IMR-90 (cell line): Measurements from ENCODE around the gene TSPAN16. TPM values are rescaled to one million over a fixed set of nuclear protein-coding genes. Genes with fewer than 3 reads are reported as not detected.

ENCODE experiments used
- ATAC-seq: fragments of 200-7000 bp; cut with Tn5 transposase; 2 replicates; pipeline ENCODE4 v1.9.1; 2020; ENCODE audit warnings: low read depth, mild to moderate bottlenecking, moderate library complexity
- BruUV-seq: library from RNA; stranded (reverse); fragments of 400-500 nt; replicated peaks from 2 replicates; lab custom pipeline; 2021; lab: Mats Ljungman, UMichigan
- CTCF ChIA-PET: fragments of 300-600 bp; formaldehyde crosslinking; extraction: SDS; loops from one replicate; lab custom pipeline; 2021; ENCODE audit warnings: antibody characterized with exemption; lab: Yijun Ruan, JAX
- POLR2A ChIA-PET: fragments of 300-600 bp; sonication (Branson Sonifier 250); formaldehyde crosslinking; loops from one replicate; lab custom pipeline; 2022; ENCODE audit warnings: antibody characterized with exemption; ENCODE audit not compliant: unreplicated experiment; lab: Charles Lee
- DNase-seq: peaks from one replicate; pipeline ENCODE4 v3.0.0; 2013
- H2AFZ ChIP-seq: replicated peaks from 2 replicates; pipeline ENCODE3; 2013; ENCODE audit warnings: low read length, mild to moderate bottlenecking; ENCODE audit not compliant: poor library complexity
- H2AK5ac ChIP-seq: 2 replicates; pipeline ENCODE4 v1.6.1; 2013; ENCODE audit warnings: low read depth, low read length, inconsistent platforms
- H2AK9ac ChIP-seq: replicated peaks from 2 replicates; pipeline ENCODE3; 2013; ENCODE audit warnings: mild to moderate bottlenecking, low read depth, low read length, moderate library complexity; ENCODE audit not compliant: poor library complexity
- H2BK120ac ChIP-seq: 2 replicates; pipeline ENCODE4 v1.6.1; 2013; ENCODE audit warnings: low read depth, low read length, inconsistent platforms
- H2BK15ac ChIP-seq: 3 replicates; pipeline ENCODE4 v1.6.1; 2013; ENCODE audit warnings: low read depth, low read length, inconsistent platforms
- H2BK20ac ChIP-seq: 2 replicates; pipeline ENCODE4 v1.6.1; 2013; ENCODE audit warnings: low read depth, mild to moderate bottlenecking, inconsistent platforms, low read length, moderate library complexity
- H2BK5ac ChIP-seq: 2 replicates; pipeline ENCODE4 v1.6.1; 2013; ENCODE audit warnings: mild to moderate bottlenecking, low read depth, low read length, inconsistent platforms; ENCODE audit not compliant: poor library complexity, severe bottlenecking
- H3K14ac ChIP-seq: replicated peaks from 2 replicates; pipeline ENCODE4 v1.6.1; 2013; ENCODE audit warnings: low read depth, low read length, inconsistent platforms
- H3K18ac ChIP-seq: 2 replicates; pipeline ENCODE4 v1.6.1; 2013; ENCODE audit warnings: low read depth, low read length, control low read depth
- H3K23ac ChIP-seq: 2 replicates; pipeline ENCODE4 v1.6.1; 2013; ENCODE audit warnings: low read depth, low read length, inconsistent platforms
- H3K27ac ChIP-seq: 2 replicates; pipeline ENCODE4 v1.5.1; 2013; ENCODE audit warnings: mild to moderate bottlenecking, control low read depth, low read length; ENCODE audit not compliant: insufficient read depth
- H3K27me3 ChIP-seq: 2 replicates; pipeline ENCODE4 v1.6.1; 2013; ENCODE audit warnings: low read length; ENCODE audit not compliant: control insufficient read depth, insufficient read depth
- H3K36me3 ChIP-seq: 2 replicates; pipeline ENCODE4 v1.6.1; 2013; ENCODE audit warnings: low read length, mixed read lengths; ENCODE audit not compliant: control insufficient read depth, insufficient read depth
- H3K4ac ChIP-seq: 2 replicates; pipeline ENCODE4 v1.6.1; 2013; ENCODE audit warnings: low read depth, low read length, inconsistent platforms
- H3K4me1 ChIP-seq: 2 replicates; pipeline ENCODE4 v1.6.1; 2013; ENCODE audit warnings: low read length, mixed read lengths; ENCODE audit not compliant: control insufficient read depth, insufficient read depth
- H3K4me2 ChIP-seq: 2 replicates; pipeline ENCODE4 v1.6.1; 2013; ENCODE audit warnings: low read depth, mild to moderate bottlenecking, control low read depth, low read length, moderate library complexity
- H3K4me3 ChIP-seq: 2 replicates; pipeline ENCODE4 v1.5.1; 2013; ENCODE audit warnings: low read depth, mild to moderate bottlenecking, control low read depth, low read length, moderate library complexity; ENCODE audit not compliant: insufficient read depth
- H3K56ac ChIP-seq: 2 replicates; pipeline ENCODE4 v1.6.1; 2013; ENCODE audit warnings: low read length, inconsistent platforms; ENCODE audit not compliant: insufficient read depth; ENCODE audit errors: extremely low read depth
- H3K79me1 ChIP-seq, 2 experiments: 2 replicates each; pipeline ENCODE4 v1.6.1; 2013; ENCODE audit warnings: low read length in 2 of 2, inconsistent platforms in 1 of 2, low read depth in 1 of 2
- H3K9ac ChIP-seq: 2 replicates; pipeline ENCODE4 v1.6.1; 2013; ENCODE audit warnings: low read depth, low read length, control low read depth
- H3K9me1 ChIP-seq: 2 replicates; pipeline ENCODE4 v1.6.1; 2013; ENCODE audit warnings: low read length, inconsistent platforms; ENCODE audit not compliant: insufficient read depth
- H3K9me3 ChIP-seq: 2 replicates; pipeline ENCODE4 v1.6.1; 2013; ENCODE audit warnings: low read length; ENCODE audit not compliant: control insufficient read depth, insufficient read depth
- H4K20me1 ChIP-seq: 2 replicates; pipeline ENCODE4 v1.6.1; 2013; ENCODE audit warnings: low read length, inconsistent platforms; ENCODE audit not compliant: insufficient read depth
- H4K5ac ChIP-seq: 2 replicates; pipeline ENCODE4 v1.6.1; 2013; ENCODE audit warnings: mild to moderate bottlenecking, low read depth, low read length, control low read depth
- H4K8ac ChIP-seq, 2 experiments: 2 replicates each; pipeline ENCODE4 v1.6.1; 2013; ENCODE audit warnings: low read depth in 2 of 2, low read length in 2 of 2, control low read depth in 1 of 2, inconsistent platforms in 1 of 2
- H4K91ac ChIP-seq: 2 replicates; pipeline ENCODE4 v1.6.1; 2013; ENCODE audit warnings: low read depth, low read length, inconsistent platforms; ENCODE audit not compliant: insufficient read depth
- BHLHE40 ChIP-seq: fragments of 150-350 bp; IDR thresholded peaks from 2 replicates; pipeline ENCODE4 v1.6.1; 2016; ENCODE audit warnings: mild to moderate bottlenecking, low read depth, low read length
- CEBPB ChIP-seq: IDR thresholded peaks from 2 replicates; pipeline ENCODE4 v1.6.1; 2012; ENCODE audit warnings: low read depth, low read length, improper control_type of control experiment
- CHD1 ChIP-seq: IDR thresholded peaks from 2 replicates; pipeline ENCODE4 v1.6.1; 2012; ENCODE audit warnings: low read depth, low read length, improper control_type of control experiment
- CTCF ChIP-seq: conservative IDR thresholded peaks from 2 replicates; pipeline ENCODE4 v1.5.1; 2012; ENCODE audit warnings: mild to moderate bottlenecking, low read depth, low read length, improper control_type of control experiment
- FOS ChIP-seq: fragments of 150-350 bp; IDR thresholded peaks from 2 replicates; pipeline ENCODE4 v1.6.1; 2016; ENCODE audit warnings: low read depth, low read length
- MAFK ChIP-seq: IDR thresholded peaks from 2 replicates; pipeline ENCODE4 v1.6.1; 2012; ENCODE audit warnings: low read depth, low read length, improper control_type of control experiment
- MAZ ChIP-seq: IDR thresholded peaks from 2 replicates; pipeline ENCODE4 v1.6.1; 2012; ENCODE audit warnings: low read depth, mild to moderate bottlenecking, low read length, improper control_type of control experiment, moderate library complexity, borderline replicate concordance
- MXI1 ChIP-seq: IDR thresholded peaks from 2 replicates; pipeline ENCODE4 v1.6.1; 2012; ENCODE audit warnings: low read depth, mild to moderate bottlenecking, low read length, moderate library complexity, borderline replicate concordance
- NFE2L2 ChIP-seq: fragments of 150-350 bp; IDR thresholded peaks from 2 replicates; pipeline ENCODE4 v1.6.1; 2016; ENCODE audit warnings: low read depth, mild to moderate bottlenecking, low read length
- POLR2A ChIP-seq: IDR thresholded peaks from 2 replicates; pipeline ENCODE4 v1.6.1; 2012; ENCODE audit warnings: mild to moderate bottlenecking, low read depth, low read length
- RAD21 ChIP-seq: IDR thresholded peaks from 2 replicates; pipeline ENCODE4 v1.6.1; 2012; ENCODE audit warnings: low read length, improper control_type of control experiment
- RCOR1 ChIP-seq: IDR thresholded peaks from 2 replicates; pipeline ENCODE4 v1.6.1; 2012; ENCODE audit warnings: mild to moderate bottlenecking, low read length, improper control_type of control experiment; ENCODE audit not compliant: insufficient replicate concordance
- RFX5 ChIP-seq: IDR thresholded peaks from 2 replicates; pipeline ENCODE4 v1.8.0; 2012; ENCODE audit warnings: low read depth, mild to moderate bottlenecking, low read length, moderate library complexity
- SMC3 ChIP-seq: fragments of 150-350 bp; IDR thresholded peaks from 2 replicates; pipeline ENCODE4 v1.6.1; 2016; ENCODE audit warnings: low read depth, mild to moderate bottlenecking, antibody characterized with exemption, low read length, moderate library complexity
- WGBS, 2 experiments: methylation state at CpG; one replicate each; pipeline versions ENCODE4 v1.1.5 to v1.1.7; 2013; ENCODE audit warnings: missing lambda C conversion rate in 2 of 2; ENCODE audit not compliant: insufficient read length in 1 of 2; ENCODE audit errors: extremely low coverage in 2 of 2; 5-methylcytosine and 5-hydroxymethylcytosine counted together
- dilution Hi-C: fragments of 300-500 bp; cut with HindIII; formaldehyde crosslinking; loops from one replicate; pipeline ENCODE4 v1.14.3; 2018; ENCODE audit warnings: low sequenced_read_pairs; ENCODE audit not compliant: unreplicated experiment
- in situ Hi-C: fragments of 300-500 bp; cut with MboI; formaldehyde crosslinking; loops from 3 replicates; pipeline ENCODE4 v1.14.3; 2019; ENCODE audit warnings: low sequenced_read_pairs, inconsistent platforms, mixed read lengths
- intact Hi-C: fragments of 100-400 bp; cut with micrococcal nuclease; formaldehyde crosslinking; loops from 2 replicates; pipeline ENCODE4 v1.10.0; 2022
- polyA plus RNA-seq, 3 experiments: library from polyadenylated mRNA; depleted of rRNA; stranded (reverse); fragments of >200 nt; gene quantifications; 2 replicates each; pipeline ENCODE4 v1.2.3, GENCODE V29; 2012; ENCODE audit warnings: low replicate concordance in 1 of 3
- total RNA-seq: library from RNA; depleted of rRNA; stranded (reverse); fragments of >200 nt; gene quantifications from 2 replicates; pipeline ENCODE4 v1.2.3, GENCODE V29; 2012
- TF ChIP-seq, protein P1 (sequence below): fragments of 150-350 bp; IDR thresholded peaks from 2 replicates; pipeline ENCODE4 v1.6.1; 2017; ENCODE audit warnings: mild to moderate bottlenecking, antibody characterized with exemption, low read length, low read depth

The TSPAN16 gene
- total and polyA plus RNA-seq, 2 of the 4 experiments (the other 2 are of a cell fraction): not detected

GRCh38 chr19:11261431-11261970 lies 34.5 kb upstream of the TSPAN16 start:
- peak overlapping the region; percentile 94 for H3K4me2 ChIP-seq
- H2AFZ ChIP-seq: peak overlapping the region; percentile 92
- no TSS peak for BruUV-seq
- peak overlapping the region; percentile 93 for H3K23ac ChIP-seq
- POLR2A ChIA-PET: interaction anchor here (0.6 kb wide), 1 partner anchor 30 kb away, joined by 3 read pairs; no protein-coding TSS in a partner anchor
- H2BK5ac ChIP-seq: no peak overlapping the region
- peak overlapping the region; percentile 88 for H3K9ac ChIP-seq
- H3K14ac ChIP-seq: peak overlapping the region; percentile 71
- peak overlapping the region; percentile 97 for H3K4me3 ChIP-seq
- dilution Hi-C loops (no loop called here), intact Hi-C loops (loop anchor here (1.0 kb wide), 1 partner anchor 124 kb away; no protein-coding TSS in a partner anchor), in situ Hi-C loops (no loop called here)
- H2AK5ac ChIP-seq: peak overlapping the region; percentile 82; the same call in 1 of the 2 replicates
- peak overlapping the region; percentile 50; the same call in 1 of the 2 replicates for H3K4ac ChIP-seq
- H3K36me3 ChIP-seq: no peaks in the 10 kb centered on the region
- H4K91ac ChIP-seq: no peak overlapping the region
- peaks cover 5% of the 10 kb centered on the region for H3K4me1 ChIP-seq
- H3K27me3 ChIP-seq: no peaks in the 10 kb centered on the region
- no peaks in the 10 kb centered on the region for H4K20me1 ChIP-seq
- no peak for DNase-seq
- no peak overlapping the region for H2BK120ac ChIP-seq
- ATAC-seq: peak; percentile 25
- H4K5ac ChIP-seq: peak overlapping the region; percentile 82
- peak overlapping the region; percentile 56; the same call in 1 of the 2 replicates for H3K27ac ChIP-seq
- WGBS, 2 experiments: 50% methylated on average over 2 of the region's 18 CpGs; no CpG with 5 or more reads in 1 of the 2 experiments
- peak overlapping the region; percentile 70 for H2AK9ac ChIP-seq
- no peaks in the 10 kb centered on the region for H3K9me3 ChIP-seq
- CTCF ChIA-PET: no interaction called here
- no peaks in the 10 kb centered on the region for H3K9me1 ChIP-seq
- peaks cover 6 to 15% of the 10 kb centered on the region in 2 experiments; a peak in 2 of 4 replicates for H3K79me1 ChIP-seq
- H2BK15ac ChIP-seq: no peak overlapping the region
- peak overlapping the region in 1 of 2 experiments; percentile 10; a peak in 1 of 4 replicates for H4K8ac ChIP-seq
- H3K56ac ChIP-seq: no peak overlapping the region
- no peak overlapping the region for H2BK20ac ChIP-seq
- peak overlapping the region; percentile 28; the same call in 1 of the 2 replicates for H3K18ac ChIP-seq
- TF ChIP-seq POLR2A (no peak), CEBPB (no peak), MAFK (no peak), NFE2L2 (no peak), FOS (no peak), MXI1 (no peak), RAD21 (no peak), BHLHE40 (no peak), MAZ (no peak), RFX5 (no peak), CTCF (no peak), SMC3 (no peak), CHD1 (no peak), RCOR1 (no peak)
- TF ChIP-seq, protein P1, sequence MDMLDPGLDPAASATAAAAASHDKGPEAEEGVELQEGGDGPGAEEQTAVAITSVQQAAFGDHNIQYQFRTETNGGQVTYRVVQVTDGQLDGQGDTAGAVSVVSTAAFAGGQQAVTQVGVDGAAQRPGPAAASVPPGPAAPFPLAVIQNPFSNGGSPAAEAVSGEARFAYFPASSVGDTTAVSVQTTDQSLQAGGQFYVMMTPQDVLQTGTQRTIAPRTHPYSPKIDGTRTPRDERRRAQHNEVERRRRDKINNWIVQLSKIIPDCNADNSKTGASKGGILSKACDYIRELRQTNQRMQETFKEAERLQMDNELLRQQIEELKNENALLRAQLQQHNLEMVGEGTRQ: no peak
